Lower leg skin (tissue), 4 donors: ENCODE measurements around the gene BTBD7. TPM values are rescaled to one million over a fixed set of nuclear protein-coding genes. Genes with fewer than 3 reads are reported as not detected.

ENCODE experiments used
- DNase-seq, 2 donors: peaks; one replicate each; pipeline ENCODE4 v3.0.0-alpha.2; 2019; ENCODE audit warnings: low spot score in 2 of 2
- H3K4me3 ChIP-seq: fragments of 200-600 bp; sonication (generic); 2 replicates; pipeline ENCODE4 v1.5.1; 2017; ENCODE audit warnings: mild to moderate bottlenecking, low read depth; ENCODE audit not compliant: poor library complexity, severe bottlenecking
- CTCF ChIP-seq, 3 donors: fragments of 450-650 bp; IDR thresholded peaks; one replicate each; pipeline ENCODE4 v1.5.1; 2016; ENCODE audit warnings: antibody characterized with exemption in 3 of 3, mild to moderate bottlenecking in 3 of 3, moderate library complexity in 2 of 3
- POLR2A ChIP-seq, 2 donors: fragments of 450-650 bp; IDR thresholded peaks; one replicate each; pipeline ENCODE4 v1.6.1; 2016 to 2017; ENCODE audit warnings: antibody characterized with exemption in 2 of 2, mild to moderate bottlenecking in 1 of 2, moderate library complexity in 1 of 2
- WGBS, 2 donors: methylation state at CpG; one replicate each; pipeline ENCODE4 v1.1.5; 2018; 5-methylcytosine and 5-hydroxymethylcytosine counted together
- intact Hi-C: fragments of 100-400 bp; cut with DNase I; formaldehyde crosslinking; loops from one replicate; pipeline ENCODE4 v1.15.0; 2023; ENCODE audit warnings: low total_unique reads
- total RNA-seq, 4 donors: library from RNA; depleted of rRNA; stranded (reverse); fragments of >200 nt; gene quantifications; one replicate each; pipeline ENCODE4 v1.1.0, GENCODE V29; 2016

Gene BTBD7
- total RNA-seq, 4 donors from 2014 or later: 19.7 to 114 (median 25.7) TPM

GRCh38 chr14:93331728-93332396 is 974 bp downstream of the BTBD7 start:
- TF ChIP-seq POLR2A (IDR thresholded peaks at IDR 0.05) (no peak), CTCF (IDR thresholded peaks at IDR 0.05) (no peak)
- intact Hi-C loops: no loop called here
- peak overlapping the region; percentile 79 for H3K4me3 ChIP-seq
- DNase-seq: no peak
- WGBS, 2 donors: 36 to 46% methylated on average over 19 to 21 of the region's 21 CpGs

GRCh38 chr14:93331002-93331727 is 1.7 kb downstream of the BTBD7 start:
- H3K4me3 ChIP-seq: no peak overlapping the region
- no peak for DNase-seq
- TF ChIP-seq POLR2A (IDR thresholded peaks at IDR 0.05) (no peak), CTCF (IDR thresholded peaks at IDR 0.05) (no peak)
- intact Hi-C loops: no loop called here
- WGBS, 2 donors: 57 to 63% methylated on average over 17 of the region's 17 CpGs

- no peak for DNase-seq
- WGBS, 2 donors: 77 to 78% methylated on average over 2 of the region's 2 CpGs
- H3K4me3 ChIP-seq: no peak overlapping the region
- intact Hi-C loops: no loop called here
- TF ChIP-seq CTCF (IDR thresholded peaks at IDR 0.05) (no peak), POLR2A (IDR thresholded peaks at IDR 0.05) (no peak)
Measured at GRCh38 chr14:93330609-93331000, 2.2 kb downstream of the BTBD7 start.

GRCh38 chr14:93329965-93330608 is 2.7 kb downstream of the BTBD7 start:
- H3K4me3 ChIP-seq: no peak overlapping the region
- TF ChIP-seq POLR2A (IDR thresholded peaks at IDR 0.05) (no peak), CTCF (IDR thresholded peaks at IDR 0.05) (no peak)
- intact Hi-C loops: no loop called here
- WGBS, 2 donors: 78 to 80% methylated on average over 5 of the region's 5 CpGs
- no peak for DNase-seq

GRCh38 chr14:93328546-93328945 is 4.3 kb downstream of the BTBD7 start:
- WGBS, 2 donors: 95 to 96% methylated on average over 6 of the region's 6 CpGs
- no peak for TF ChIP-seq CTCF (IDR thresholded peaks at IDR 0.05)
- no peak for TF ChIP-seq POLR2A (IDR thresholded peaks at IDR 0.05)
- no peak for DNase-seq
- H3K4me3 ChIP-seq: no peak overlapping the region
- intact Hi-C loops: no loop called here
